OCI-LY7 (cell line): ENCODE results near the gene CXCL1.

ENCODE experiments used
- CTCF ChIP-seq: fragments of 200-600 bp; sonication (generic); conservative IDR thresholded peaks from 2 replicates; pipeline ENCODE4 v1.5.1; 2014; ENCODE audit warnings: mild to moderate bottlenecking, antibody characterized with exemption, low read length, moderate library complexity, mixed read lengths
- EZH2phosphoT487 ChIP-seq: fragments of 200-600 bp; sonication (generic); IDR thresholded peaks from 2 replicates; pipeline ENCODE4 v1.6.1; 2018; ENCODE audit warnings: low read depth, borderline replicate concordance, mild to moderate bottlenecking, mixed run types, antibody characterized with exemption, low read length, moderate library complexity, mixed read lengths

- TF ChIP-seq CTCF (no peak), EZH2phosphoT487 (no peak)
These were observed 27.2 kb downstream of the CXCL1 start for GRCh38 chr4:73896416-73896815.
